OCI-LY3 (cell line): ENCODE results near the gene FBXL13.

Experiments
- H2AFZ ChIP-seq: fragments of 200-600, 300-600 bp; shearing (Covaris generic); 2 replicates; pipeline ENCODE4 v1.6.0; 2014; ENCODE audit warnings: antibody characterized with exemption, low read depth, low read length
- H3K27ac ChIP-seq: fragments of 200-600, 300-600 bp; sonication (generic); 2 replicates; pipeline ENCODE4 v1.5.1; 2014; ENCODE audit warnings: mild to moderate bottlenecking, low read length, moderate library complexity, mixed read lengths
- H3K27me3 ChIP-seq: fragments of 200-600, 300-600 bp; sonication (generic); 2 replicates; pipeline ENCODE4 v1.6.1; 2014; ENCODE audit warnings: low read depth, low read length, mixed read lengths
- H3K36me3 ChIP-seq: fragments of 200-600, 300-600 bp; sonication (generic); replicated peaks from 2 replicates; pipeline ENCODE3; 2014; ENCODE audit warnings: low read depth, low read length, mixed read lengths
- H3K4me1 ChIP-seq: fragments of 300-600, 200-600 bp; sonication (generic); 2 replicates; pipeline ENCODE4 v1.6.1; 2014; ENCODE audit warnings: low read length, mixed read lengths
- H3K4me2 ChIP-seq: fragments of 200-600, 300-600 bp; sonication (generic); 2 replicates; pipeline ENCODE4 v1.6.1; 2014; ENCODE audit warnings: low read length, mixed read lengths
- H3K4me3 ChIP-seq: fragments of 300-600, 200-600 bp; sonication (generic); 2 replicates; pipeline ENCODE4 v1.5.1; 2014; ENCODE audit warnings: antibody characterized with exemption, mild to moderate bottlenecking, low read length, moderate library complexity
- H3K79me2 ChIP-seq: fragments of 300-600, 200-600 bp; shearing (Covaris generic); 2 replicates; pipeline ENCODE4 v1.6.1; 2014; ENCODE audit warnings: mild to moderate bottlenecking, low read length, mixed read lengths
- H3K9ac ChIP-seq: fragments of 300-600, 200-600 bp; shearing (Covaris generic); 2 replicates; pipeline ENCODE4 v1.6.0; 2014; ENCODE audit warnings: mild to moderate bottlenecking, low read length, moderate library complexity
- H3K9me3 ChIP-seq: fragments of 200-600, 300-600 bp; shearing (Covaris generic); 2 replicates; pipeline ENCODE4 v1.6.1; 2014; ENCODE audit warnings: low read length, mixed read lengths; ENCODE audit not compliant: insufficient read depth
- H4K20me1 ChIP-seq: fragments of 200-600, 300-600 bp; sonication (generic); 2 replicates; pipeline ENCODE4 v1.6.1; 2016; ENCODE audit warnings: low read length, mixed read lengths; ENCODE audit not compliant: insufficient read depth
- CTCF ChIP-seq: fragments of 200-600, 300-600 bp; sonication (generic); IDR thresholded peaks from 2 replicates; pipeline ENCODE4 v1.5.1; 2014; ENCODE audit warnings: antibody characterized with exemption, low read length, low read depth
- EZH2phosphoT487 ChIP-seq: fragments of 200-600 bp; shearing (Covaris generic); IDR thresholded peaks from 2 replicates; pipeline ENCODE4 v1.6.1; 2018; ENCODE audit warnings: antibody characterized with exemption, mixed run types, low read depth

FBXL13 gene

GRCh38 chr7:103119791-103120291 is 45.2 kb upstream of the FBXL13 start:
- Histone ChIP-seq H3K36me3 (peaks cover 40% of the 10 kb centered on the region), H2AFZ (no peak overlapping the region), H3K4me3 (no peak overlapping the region), H4K20me1 (no peaks in the 10 kb centered on the region), H3K27me3 (no peaks in the 10 kb centered on the region), H3K27ac (no peak overlapping the region), H3K4me2 (no peak overlapping the region), H3K4me1 (no peaks in the 10 kb centered on the region), H3K9ac (no peak overlapping the region), H3K79me2 (no peaks in the 10 kb centered on the region), H3K9me3 (no peaks in the 10 kb centered on the region)
- TF ChIP-seq EZH2phosphoT487 (no peak), CTCF (no peak)

GRCh38 chr7:103117465-103117864 is 42.9 kb upstream of the FBXL13 start:
- H2AFZ ChIP-seq: no peak overlapping the region
- H3K9ac ChIP-seq: no peak overlapping the region
- peaks cover 42% of the 10 kb centered on the region for H3K36me3 ChIP-seq
- no peaks in the 10 kb centered on the region for H3K79me2 ChIP-seq
- H3K4me1 ChIP-seq: no peaks in the 10 kb centered on the region
- no peak overlapping the region for H3K27ac ChIP-seq
- no peaks in the 10 kb centered on the region for H3K9me3 ChIP-seq
- H3K27me3 ChIP-seq: no peaks in the 10 kb centered on the region
- H3K4me3 ChIP-seq: no peak overlapping the region
- no peaks in the 10 kb centered on the region for H4K20me1 ChIP-seq
- no peak for TF ChIP-seq EZH2phosphoT487
- TF ChIP-seq CTCF: no peak
- no peak overlapping the region for H3K4me2 ChIP-seq

- no peaks in the 10 kb centered on the region for H3K27me3 ChIP-seq
- H3K27ac ChIP-seq: no peak overlapping the region
- H3K9me3 ChIP-seq: no peaks in the 10 kb centered on the region
- H3K36me3 ChIP-seq: peaks cover 39% of the 10 kb centered on the region
- no peak overlapping the region for H3K4me3 ChIP-seq
- TF ChIP-seq EZH2phosphoT487: no peak
- TF ChIP-seq CTCF: no peak
- H3K9ac ChIP-seq: no peak overlapping the region
- no peaks in the 10 kb centered on the region for H4K20me1 ChIP-seq
- no peak overlapping the region for H2AFZ ChIP-seq
- H3K4me2 ChIP-seq: no peak overlapping the region
- no peaks in the 10 kb centered on the region for H3K4me1 ChIP-seq
- no peaks in the 10 kb centered on the region for H3K79me2 ChIP-seq
Observed at GRCh38 chr7:103116991-103117390, 42.4 kb upstream of the FBXL13 start.

GRCh38 chr7:103116511-103116910 is 41.9 kb upstream of the FBXL13 start:
- H3K79me2 ChIP-seq: no peaks in the 10 kb centered on the region
- H2AFZ ChIP-seq: no peak overlapping the region
- no peak overlapping the region for H3K27ac ChIP-seq
- H3K27me3 ChIP-seq: no peaks in the 10 kb centered on the region
- H3K4me1 ChIP-seq: no peaks in the 10 kb centered on the region
- TF ChIP-seq EZH2phosphoT487 (no peak), CTCF (no peak)
- H3K4me3 ChIP-seq: no peak overlapping the region
- no peaks in the 10 kb centered on the region for H3K9me3 ChIP-seq
- no peak overlapping the region for H3K4me2 ChIP-seq
- no peak overlapping the region for H3K9ac ChIP-seq
- H4K20me1 ChIP-seq: no peaks in the 10 kb centered on the region
- peaks cover 35% of the 10 kb centered on the region for H3K36me3 ChIP-seq
